Epithelial cell of esophagus (primary cell): ENCODE measurements around the gene STN1.

Experiments
- DNase-seq: peaks from one replicate; pipeline ENCODE4 v3.0.0; 2010; ENCODE audit warnings: low read depth
- H3K4me3 ChIP-seq: 2 replicates; pipeline ENCODE4 v1.5.1; 2011; ENCODE audit warnings: mild to moderate bottlenecking, low read length, control low read depth
- CTCF ChIP-seq: IDR thresholded peaks from 2 replicates; pipeline ENCODE4 v1.5.1; 2011; ENCODE audit warnings: low read depth, mild to moderate bottlenecking, low read length, control low read depth, inconsistent platforms; ENCODE audit not compliant: insufficient read depth; ENCODE audit errors: missing control alignments

The STN1 gene

GRCh38 chr10:103930449-103930848, 12.5 kb upstream of the STN1 start:
- no peak for DNase-seq

GRCh38 chr10:103929381-103929921, 11.5 kb upstream of the STN1 start:
- H3K4me3 ChIP-seq = no peak overlapping the region
- no peak for DNase-seq
- TF ChIP-seq CTCF = no peak

More at GRCh38 chr10:103930449-103930848, 12.5 kb upstream of the STN1 start:
- no peak for TF ChIP-seq CTCF
- no peak overlapping the region for H3K4me3 ChIP-seq

GRCh38 chr10:103928784-103929183, 10.8 kb upstream of the STN1 start:
- DNase-seq = no peak
- H3K4me3 ChIP-seq = no peak overlapping the region
- TF ChIP-seq CTCF = no peak

- H3K4me3 ChIP-seq = no peak overlapping the region
- TF ChIP-seq CTCF = no peak
- no peak for DNase-seq
Measured at GRCh38 chr10:103926722-103927319, 8.8 kb upstream of the STN1 start.

- TF ChIP-seq CTCF = no peak
- H3K4me3 ChIP-seq = no peak overlapping the region
- no peak for DNase-seq
Measured at GRCh38 chr10:103925591-103925990, 7.6 kb upstream of the STN1 start.

GRCh38 chr10:103923502-103923901, 5.5 kb upstream of the STN1 start:
- H3K4me3 ChIP-seq = no peak overlapping the region
- peak; percentile 89 for DNase-seq
- no peak for TF ChIP-seq CTCF

- no peak for TF ChIP-seq CTCF
- no peak for DNase-seq
- H3K4me3 ChIP-seq = no peak overlapping the region
Measured at GRCh38 chr10:103922659-103923058, 4.7 kb upstream of the STN1 start.
